OCI-LY1 (cell line): Measurements from ENCODE around the gene RSRC2.

Experiments used
- CTCF ChIP-seq: fragments of 200-600 bp; sonication (generic), shearing (Covaris generic); IDR thresholded peaks from 2 replicates; pipeline ENCODE4 v1.5.1; 2017; ENCODE audit warnings: mild to moderate bottlenecking, antibody characterized with exemption, low read length, moderate library complexity, mixed read lengths
- EZH2 ChIP-seq: fragments of 200-600 bp; sonication (generic), shearing (Covaris generic); IDR thresholded peaks from 2 replicates; pipeline ENCODE4 v1.8.0; 2017; ENCODE audit warnings: borderline replicate concordance, mixed run types, mild to moderate bottlenecking, antibody characterized with exemption, low read length, moderate library complexity, mixed read lengths

GRCh38 chr12:122526683-122527477 is at the start of gene RSRC2, which contains the start of gene KNTC1:
- TF ChIP-seq CTCF (no peak), EZH2 (no peak)
